ENCODE results near the gene BORCS8. TPM values are rescaled to one million over a fixed set of nuclear protein-coding genes. Genes with fewer than 3 reads are reported as not detected.
"Not testable (repeated sequence)": the region's sequence is repeated elsewhere in the genome, so short reads cannot be mapped to it uniquely, and the experiment has no call there.

BORCS8 gene
- total RNA-seq, 1 donor = 13.4 TPM

- peak overlapping the region; percentile 30 for H3K4me3 ChIP-seq (ENCODE audit: low read depth, low read length)
- DNase-seq (ENCODE audit: low read depth) = no peak
- TF ChIP-seq CTCF (IDR thresholded peaks at IDR 0.05; ENCODE audit: insufficient read depth, low read depth, low read length) = no peak
These were observed 32.3 kb upstream of the BORCS8 start for GRCh38 chr19:19224150-19224851.

GRCh38 chr19:19223636-19224035 is 31.7 kb upstream of the BORCS8 start:
- no peak for DNase-seq (ENCODE audit: low read depth)
- no peak overlapping the region for H3K4me3 ChIP-seq (ENCODE audit: low read depth, low read length)
- no peak for TF ChIP-seq CTCF (IDR thresholded peaks at IDR 0.05; ENCODE audit: insufficient read depth, low read depth, low read length)

GRCh38 chr19:19223060-19223459 is 31.1 kb upstream of the BORCS8 start:
- DNase-seq (ENCODE audit: low read depth) = no peak
- TF ChIP-seq CTCF (IDR thresholded peaks at IDR 0.05; ENCODE audit: insufficient read depth, low read depth, low read length) = no peak
- no peak overlapping the region for H3K4me3 ChIP-seq (ENCODE audit: low read depth, low read length)

- not testable (repeated sequence) for H3K4me3 ChIP-seq (ENCODE audit: low read depth, low read length); DNase-seq (ENCODE audit: low read depth)
These were observed 29.0 kb upstream of the BORCS8 start for GRCh38 chr19:19221000-19221399.

- no peak for DNase-seq (ENCODE audit: low read depth)
- no peak for TF ChIP-seq CTCF (IDR thresholded peaks at IDR 0.05; ENCODE audit: insufficient read depth, low read depth, low read length)
These were observed 27.0 kb upstream of the BORCS8 start for GRCh38 chr19:19218911-19219310.

GRCh38 chr19:19217099-19217498 is 25.1 kb upstream of the BORCS8 start:
- no peak overlapping the region for H3K4me3 ChIP-seq (ENCODE audit: low read depth, low read length)
- no peak for TF ChIP-seq CTCF (IDR thresholded peaks at IDR 0.05; ENCODE audit: insufficient read depth, low read depth, low read length)
- peak; percentile 8 for DNase-seq (ENCODE audit: low read depth)

More at GRCh38 chr19:19218911-19219310, 27.0 kb upstream of the BORCS8 start:
- H3K4me3 ChIP-seq (ENCODE audit: low read depth, low read length) = no peak overlapping the region

- no peak overlapping the region for H3K4me3 ChIP-seq (ENCODE audit: low read depth, low read length)
- DNase-seq (ENCODE audit: low read depth) = no peak
- TF ChIP-seq CTCF (IDR thresholded peaks at IDR 0.05; ENCODE audit: insufficient read depth, low read depth, low read length) = no peak
These were observed 23.8 kb upstream of the BORCS8 start for GRCh38 chr19:19215792-19216191.
